ENCODE data around the gene OR6A2. TPM values are rescaled to one million over a fixed set of nuclear protein-coding genes. Genes with fewer than 3 reads are reported as not detected.
"Not testable (repeated sequence)": the region's sequence is repeated elsewhere in the genome, so short reads cannot be mapped to it uniquely, and the experiment has no call there.

OR6A2 gene
- total RNA-seq, 2 donors from 2014 or later: not detected

GRCh38 chr11:6801075-6801474 lies 1.6 kb upstream of the OR6A2 start:
- not testable (repeated sequence) for H3K4me3 Mint-ChIP-seq

GRCh38 chr11:6794639-6795038 lies 4.8 kb downstream of the OR6A2 start:
- H3K36me3 Mint-ChIP-seq (ENCODE audit: low read depth): no peaks in the 10 kb centered on the region
- no peak overlapping the region for H3K4me3 Mint-ChIP-seq
- DNase-seq: no peak
- H3K9me3 ChIP-seq (ENCODE audit: control insufficient read depth, low read length, poor library complexity, severe bottlenecking): no peaks in the 10 kb centered on the region
- no peak for ATAC-seq
- H3K4me1 Mint-ChIP-seq: no peaks in the 10 kb centered on the region
- peaks cover 6% of the 10 kb centered on the region for H3K27me3 Mint-ChIP-seq
- H3K27ac Mint-ChIP-seq: no peak overlapping the region

More at GRCh38 chr11:6801075-6801474, 1.6 kb upstream of the OR6A2 start:
- H3K27ac Mint-ChIP-seq; H3K9me3 ChIP-seq (ENCODE audit: control insufficient read depth, low read length, poor library complexity, severe bottlenecking); H3K36me3 Mint-ChIP-seq (ENCODE audit: low read depth); H3K27me3 Mint-ChIP-seq; DNase-seq; H3K4me1 Mint-ChIP-seq; ATAC-seq: not testable (repeated sequence)

DNA sequence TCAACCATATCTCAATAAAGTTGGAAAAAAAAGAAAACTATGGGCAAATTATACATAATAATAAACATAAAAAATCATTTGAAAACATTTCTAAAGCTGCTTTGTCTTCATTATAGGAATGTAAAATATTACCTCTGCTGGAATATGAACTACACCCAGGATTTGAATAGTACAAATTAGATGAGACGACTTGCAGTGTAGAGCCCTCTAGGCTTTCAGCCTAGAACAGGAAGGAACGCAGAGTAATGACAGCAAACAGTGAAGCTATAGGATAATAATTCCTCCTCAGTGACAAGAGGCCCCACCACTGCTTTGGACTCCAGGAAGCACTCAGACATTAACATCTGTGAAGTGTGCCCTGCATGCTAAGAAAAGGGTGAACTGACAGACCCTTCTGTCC lies 8.9 kb downstream of the OR6A2 start:
- Mint-ChIP-seq H3K36me3 (ENCODE audit: low read depth) (no peaks in the 10 kb centered on the region), H3K27ac (no peak overlapping the region), H3K4me1 (no peaks in the 10 kb centered on the region), H3K4me3 (no peak overlapping the region), H3K27me3 (peaks cover 22% of the 10 kb centered on the region)
- ATAC-seq (no peak), DNase-seq (no peak)
- H3K9me3 ChIP-seq (ENCODE audit: control insufficient read depth, low read length, poor library complexity, severe bottlenecking): no peaks in the 10 kb centered on the region

GRCh38 chr11:6782720-6783119 lies 16.8 kb downstream of the OR6A2 start, which contains the start of gene OR2AG1:
Gene OR2AG1 (plus strand): TSS chr11:6783020. CDS start chr11:6785038, 2,018 bp downstream.
- DNase-seq (no peak), ATAC-seq (no peak)
- H3K27me3 Mint-ChIP-seq: peaks cover 52% of the 10 kb centered on the region
- H3K27ac Mint-ChIP-seq: no peak within 1 kb of the TSS
- no peaks in the 10 kb centered on the region for H3K9me3 ChIP-seq (ENCODE audit: control insufficient read depth, low read length, poor library complexity, severe bottlenecking)
- H3K4me1 Mint-ChIP-seq: no peaks in the 10 kb centered on the region
- peaks cover 4% of the 10 kb centered on the region for H3K36me3 Mint-ChIP-seq (ENCODE audit: low read depth)
- no peak within 1 kb of the TSS for H3K4me3 Mint-ChIP-seq

DNA sequence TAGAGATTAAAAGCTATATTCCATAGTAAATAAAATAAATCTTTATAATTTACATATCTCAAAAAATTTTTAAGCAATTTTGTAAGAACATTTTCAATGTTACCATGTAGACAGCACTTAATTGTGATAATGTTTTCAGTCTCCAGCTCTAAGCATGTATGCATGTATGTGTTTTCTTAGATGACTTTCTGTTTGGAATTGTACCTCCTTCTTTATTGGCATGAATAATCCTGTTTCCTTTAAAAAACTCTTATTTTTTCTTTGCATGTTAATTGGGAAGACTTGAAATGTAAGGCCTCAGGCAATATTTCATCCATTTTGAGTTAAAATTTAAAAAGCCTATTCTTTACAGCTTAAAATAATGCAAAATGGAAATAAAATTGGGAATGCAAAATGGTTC lies 18.7 kb downstream of the OR6A2 start:
- no peaks in the 10 kb centered on the region for H3K9me3 ChIP-seq (ENCODE audit: control insufficient read depth, low read length, poor library complexity, severe bottlenecking)
- Mint-ChIP-seq H3K4me3 (no peak overlapping the region), H3K27ac (no peak overlapping the region), H3K4me1 (no peaks in the 10 kb centered on the region), H3K36me3 (ENCODE audit: low read depth) (peaks cover 4% of the 10 kb centered on the region), H3K27me3 (peaks cover 50% of the 10 kb centered on the region)
- no peak for ATAC-seq
- no peak for DNase-seq

DNA sequence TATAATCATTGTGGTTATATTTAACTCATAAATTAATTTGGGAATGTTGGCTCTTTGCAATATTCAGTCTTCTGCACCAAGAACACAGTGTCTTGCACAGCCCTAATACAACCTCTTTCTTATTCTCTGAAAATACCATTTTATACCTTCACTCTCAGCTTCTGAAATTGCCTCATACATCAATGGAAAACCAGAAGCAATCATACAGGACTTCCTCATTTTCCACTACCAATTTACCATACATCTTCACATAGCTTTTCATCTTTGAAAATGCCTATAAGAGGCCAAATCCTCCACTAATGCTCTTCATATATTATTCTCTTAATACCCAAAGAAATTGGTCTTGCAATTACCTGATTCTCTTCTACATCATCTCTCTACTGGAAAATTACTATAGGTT lies 21.0 kb downstream of the OR6A2 start:
- DNase-seq (no peak), ATAC-seq (no peak)
- no peak overlapping the region for H3K27ac Mint-ChIP-seq
- no peaks in the 10 kb centered on the region for H3K9me3 ChIP-seq (ENCODE audit: control insufficient read depth, low read length, poor library complexity, severe bottlenecking)
- H3K4me1 Mint-ChIP-seq: no peaks in the 10 kb centered on the region
- peaks cover 36% of the 10 kb centered on the region for H3K27me3 Mint-ChIP-seq
- no peak overlapping the region for H3K4me3 Mint-ChIP-seq
- H3K36me3 Mint-ChIP-seq (ENCODE audit: low read depth): peaks cover 4% of the 10 kb centered on the region

GRCh38 chr11:6771926-6772893 lies 27.3 kb downstream of the OR6A2 start, which contains the start of gene OR2AG2:
Gene OR2AG2 (minus strand): TSS chr11:6771976. CDS start chr11:6768957, 3,019 bp downstream.
- Mint-ChIP-seq H3K27me3 (peaks cover 18% of the 10 kb centered on the region), H3K4me1 (no peaks in the 10 kb centered on the region), H3K4me3 (no peak within 1 kb of the TSS), H3K27ac (no peak within 1 kb of the TSS), H3K36me3 (ENCODE audit: low read depth) (no peaks in the 10 kb centered on the region)
- DNase-seq (no peak), ATAC-seq (peak; percentile 42)
- no peaks in the 10 kb centered on the region for H3K9me3 ChIP-seq (ENCODE audit: control insufficient read depth, low read length, poor library complexity, severe bottlenecking)

- Mint-ChIP-seq H3K4me1 (peaks cover 11% of the 10 kb centered on the region), H3K4me3 (no peak overlapping the region), H3K27ac (no peak overlapping the region), H3K36me3 (ENCODE audit: low read depth) (peaks cover 2% of the 10 kb centered on the region), H3K27me3 (peaks cover 20% of the 10 kb centered on the region)
- no peaks in the 10 kb centered on the region for H3K9me3 ChIP-seq (ENCODE audit: control insufficient read depth, low read length, poor library complexity, severe bottlenecking)
- ATAC-seq (peak; percentile 78), DNase-seq (peak in 2 of 3 donors; percentile 17 to 41)
Observed at GRCh38 chr11:6757373-6757967, 42.0 kb downstream of the OR6A2 start.

GRCh38 chr11:6755953-6756347 lies 43.5 kb downstream of the OR6A2 start:
- ATAC-seq: no peak
- no peaks in the 10 kb centered on the region for H3K9me3 ChIP-seq (ENCODE audit: control insufficient read depth, low read length, poor library complexity, severe bottlenecking)
- no peak for DNase-seq
- H3K36me3 Mint-ChIP-seq (ENCODE audit: low read depth): no peaks in the 10 kb centered on the region
- peaks cover 11% of the 10 kb centered on the region for H3K4me1 Mint-ChIP-seq
- no peak overlapping the region for H3K4me3 Mint-ChIP-seq
- H3K27ac Mint-ChIP-seq: no peak overlapping the region
- H3K27me3 Mint-ChIP-seq: peaks cover 9% of the 10 kb centered on the region

DNA sequence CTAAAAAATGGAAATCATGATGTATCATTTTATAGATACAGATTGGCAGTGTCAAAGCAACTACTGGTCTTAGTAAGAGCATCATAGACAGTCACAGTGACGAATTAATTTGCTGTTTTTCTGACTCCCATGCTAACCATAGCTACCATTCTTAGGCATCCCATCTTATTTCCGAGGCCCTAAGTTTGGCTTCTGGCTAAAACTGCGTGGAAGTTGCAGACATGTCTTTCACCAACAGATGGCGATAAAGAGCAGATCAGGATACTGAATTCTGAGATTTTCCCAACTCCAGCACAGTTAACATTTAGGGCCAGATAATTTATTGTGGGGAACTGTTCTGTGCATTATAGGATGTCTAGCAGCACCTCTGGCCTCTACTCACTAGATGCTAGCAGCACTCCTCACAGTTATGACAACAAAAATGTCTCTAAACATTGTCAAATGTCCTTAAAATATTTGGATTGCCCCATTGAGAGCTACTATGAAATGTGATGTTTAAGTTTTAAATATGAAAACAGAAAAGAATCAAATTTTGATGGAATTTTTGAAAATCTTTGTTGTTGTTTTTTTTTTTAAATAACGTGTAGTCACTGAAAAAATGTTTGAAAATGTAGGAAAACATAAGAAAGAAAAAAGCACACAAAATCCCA lies 44.1 kb downstream of the OR6A2 start:
- no peaks in the 10 kb centered on the region for H3K9me3 ChIP-seq (ENCODE audit: control insufficient read depth, low read length, poor library complexity, severe bottlenecking)
- DNase-seq: peak in 2 of 3 donors; percentile 19 to 33
- H3K27ac Mint-ChIP-seq: no peak overlapping the region
- no peak overlapping the region for H3K4me3 Mint-ChIP-seq
- peaks cover 3% of the 10 kb centered on the region for H3K27me3 Mint-ChIP-seq
- H3K4me1 Mint-ChIP-seq: peaks cover 11% of the 10 kb centered on the region
- peak; percentile 59 for ATAC-seq
- H3K36me3 Mint-ChIP-seq (ENCODE audit: low read depth): no peaks in the 10 kb centered on the region

GRCh38 chr11:6747097-6747668 lies 52.3 kb downstream of the OR6A2 start:
- Mint-ChIP-seq H3K4me1 (peaks cover 30% of the 10 kb centered on the region), H3K4me3 (no peak overlapping the region), H3K36me3 (ENCODE audit: low read depth) (peaks cover 8% of the 10 kb centered on the region), H3K27me3 (no peaks in the 10 kb centered on the region), H3K27ac (no peak overlapping the region)
- no peaks in the 10 kb centered on the region for H3K9me3 ChIP-seq (ENCODE audit: control insufficient read depth, low read length, poor library complexity, severe bottlenecking)
- no peak for DNase-seq
- no peak for ATAC-seq

DNA sequence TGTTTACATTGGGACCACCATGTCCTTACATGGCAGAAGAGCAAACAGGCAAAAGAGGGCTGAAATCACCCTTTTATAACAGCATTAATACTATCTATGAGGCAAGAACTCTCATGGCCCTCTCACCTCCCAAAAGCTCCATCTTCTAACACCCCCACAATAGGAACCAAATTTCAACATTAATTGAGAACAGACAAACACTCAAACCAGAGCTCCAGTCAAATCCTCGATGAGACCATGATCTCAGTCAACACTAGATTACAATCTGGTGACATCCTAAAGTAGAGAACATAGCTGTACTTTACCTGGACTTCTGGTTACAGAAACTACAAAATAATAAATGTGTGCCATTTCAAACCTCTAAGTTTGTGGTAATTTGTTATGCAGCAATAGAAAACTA lies 52.9 kb downstream of the OR6A2 start:
- DNase-seq: no peak
- H3K36me3 Mint-ChIP-seq (ENCODE audit: low read depth): peaks cover 8% of the 10 kb centered on the region
- H3K27me3 Mint-ChIP-seq: no peaks in the 10 kb centered on the region
- H3K4me1 Mint-ChIP-seq: peaks cover 35% of the 10 kb centered on the region
- peak; percentile 34 for ATAC-seq
- no peak overlapping the region for H3K4me3 Mint-ChIP-seq
- no peak overlapping the region for H3K27ac Mint-ChIP-seq
- H3K9me3 ChIP-seq (ENCODE audit: control insufficient read depth, low read length, poor library complexity, severe bottlenecking): no peaks in the 10 kb centered on the region

Data from T-helper 17 cell (primary cell).